Measurements from ENCODE around the gene BICDL2.
A peak's percentile ranks its signal among the peaks of the same experiment; 100 is the strongest.

The BICDL2 gene

GRCh38 chr16:3017794-3018506 is 18.8 kb downstream of the BICDL2 start, which contains the start of gene CLDN6:
Gene CLDN6 (minus strand): TSS chr16:3018183. CDS start chr16:3016021, 2,162 bp downstream.
- peaks cover 18% of the 10 kb centered on the region for H3K4me1 ChIP-seq (ENCODE audit: control insufficient read depth, insufficient read depth, low read length)
- H3K4me3 ChIP-seq (ENCODE audit: low read depth, low read length), result no peak within 1 kb of the TSS
- ChIA-PET CTCF (interaction anchor here (1.2 to 2.5 kb wide), 3 partner anchors 10 to 32 kb away, joined by 4 to 20 read pairs (median 5); no protein-coding TSS in a partner anchor), POLR2A (interaction anchor here (11.9 kb wide), 1 partner anchor 13 kb away, joined by 247 read pairs; no protein-coding TSS in a partner anchor)
- no peaks in the 10 kb centered on the region for H3K9me3 ChIP-seq (ENCODE audit: control insufficient read depth, insufficient read depth, low read depth, low read length)
- H3K36me3 ChIP-seq (ENCODE audit: control insufficient read depth in 2 of 2, insufficient read depth in 1 of 2, low read length in 2 of 2), result no peaks in the 10 kb centered on the region
- no peak within 1 kb of the TSS for H3K27ac ChIP-seq (ENCODE audit: extremely low read depth, low read depth, low read length)
- TF ChIP-seq, protein P1, sequence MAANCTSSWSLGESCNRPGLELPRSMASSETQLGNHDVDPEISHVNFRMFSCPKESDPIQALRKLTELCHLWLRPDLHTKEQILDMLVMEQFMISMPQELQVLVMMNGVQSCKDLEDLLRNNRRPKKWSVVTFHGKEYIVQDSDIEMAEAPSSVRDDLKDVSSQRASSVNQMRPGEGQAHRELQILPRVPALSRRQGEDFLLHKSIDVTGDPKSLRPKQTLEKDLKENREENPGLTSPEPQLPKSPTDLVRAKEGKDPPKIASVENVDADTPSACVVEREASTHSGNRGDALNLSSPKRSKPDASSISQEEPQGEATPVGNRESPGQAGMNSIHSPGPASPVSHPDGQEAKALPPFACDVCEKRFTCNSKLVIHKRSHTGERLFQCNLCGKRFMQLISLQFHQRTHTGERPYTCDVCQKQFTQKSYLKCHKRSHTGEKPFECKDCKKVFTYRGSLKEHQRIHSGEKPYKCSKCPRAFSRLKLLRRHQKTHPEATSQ (tag by site-specific recombination; IDR thresholded peaks at IDR 0.05), result no peak
- TF ChIP-seq ZNF692 (tag by site-specific recombination; IDR thresholded peaks at IDR 0.05), result peak; percentile 39; the same call in 1 of the 2 replicates

GRCh38 chr16:3017344-3017743 is 19.4 kb downstream of the BICDL2 start:
- no peak overlapping the region for H3K27ac ChIP-seq (ENCODE audit: extremely low read depth, low read depth, low read length)
- TF ChIP-seq ZNF837 (tag by site-specific recombination; IDR thresholded peaks at IDR 0.05), result no peak
- TF ChIP-seq ZNF48 (tag by site-specific recombination; IDR thresholded peaks at IDR 0.05), result no peak
- TF ChIP-seq ZNF2 (tag by site-specific recombination; IDR thresholded peaks at IDR 0.05), result no peak
- TF ChIP-seq PRDM1 (tag by site-specific recombination; IDR thresholded peaks at IDR 0.05), result no peak
- TF ChIP-seq ZIC2 (tag by site-specific recombination; IDR thresholded peaks at IDR 0.05), result no peak
- no peak for TF ChIP-seq ZNF777 (tag by site-specific recombination; IDR thresholded peaks at IDR 0.05; ENCODE audit: borderline replicate concordance)
- TF ChIP-seq ZNF664 (tag by site-specific recombination; IDR thresholded peaks at IDR 0.05), result no peak
- TF ChIP-seq, protein P2, sequence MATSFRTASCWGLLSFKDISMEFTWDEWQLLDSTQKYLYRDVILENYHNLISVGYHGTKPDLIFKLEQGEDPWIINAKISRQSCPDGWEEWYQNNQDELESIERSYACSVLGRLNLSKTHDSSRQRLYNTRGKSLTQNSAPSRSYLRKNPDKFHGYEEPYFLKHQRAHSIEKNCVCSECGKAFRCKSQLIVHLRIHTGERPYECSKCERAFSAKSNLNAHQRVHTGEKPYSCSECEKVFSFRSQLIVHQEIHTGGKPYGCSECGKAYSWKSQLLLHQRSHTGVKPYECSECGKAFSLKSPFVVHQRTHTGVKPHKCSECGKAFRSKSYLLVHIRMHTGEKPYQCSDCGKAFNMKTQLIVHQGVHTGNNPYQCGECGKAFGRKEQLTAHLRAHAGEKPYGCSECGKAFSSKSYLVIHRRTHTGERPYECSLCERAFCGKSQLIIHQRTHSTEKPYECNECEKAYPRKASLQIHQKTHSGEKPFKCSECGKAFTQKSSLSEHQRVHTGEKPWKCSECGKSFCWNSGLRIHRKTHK (tag by site-specific recombination; IDR thresholded peaks at IDR 0.05), result no peak
- TF ChIP-seq, protein P3, sequence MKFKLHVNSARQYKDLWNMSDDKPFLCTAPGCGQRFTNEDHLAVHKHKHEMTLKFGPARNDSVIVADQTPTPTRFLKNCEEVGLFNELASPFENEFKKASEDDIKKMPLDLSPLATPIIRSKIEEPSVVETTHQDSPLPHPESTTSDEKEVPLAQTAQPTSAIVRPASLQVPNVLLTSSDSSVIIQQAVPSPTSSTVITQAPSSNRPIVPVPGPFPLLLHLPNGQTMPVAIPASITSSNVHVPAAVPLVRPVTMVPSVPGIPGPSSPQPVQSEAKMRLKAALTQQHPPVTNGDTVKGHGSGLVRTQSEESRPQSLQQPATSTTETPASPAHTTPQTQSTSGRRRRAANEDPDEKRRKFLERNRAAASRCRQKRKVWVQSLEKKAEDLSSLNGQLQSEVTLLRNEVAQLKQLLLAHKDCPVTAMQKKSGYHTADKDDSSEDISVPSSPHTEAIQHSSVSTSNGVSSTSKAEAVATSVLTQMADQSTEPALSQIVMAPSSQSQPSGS (tag by site-specific recombination; IDR thresholded peaks at IDR 0.05; ENCODE audit: low read depth), result no peak
- no peak for TF ChIP-seq ZNF639 (tag by site-specific recombination; IDR thresholded peaks at IDR 0.05)
- no peak for TF ChIP-seq RBAK (tag by site-specific recombination; IDR thresholded peaks at IDR 0.05)
- TF ChIP-seq ZBTB1 (tag by site-specific recombination; IDR thresholded peaks at IDR 0.05), result no peak
- TF ChIP-seq ZNF843 (tag by site-specific recombination; IDR thresholded peaks at IDR 0.05), result no peak
- no peak for TF ChIP-seq SALL2 (tag by site-specific recombination; IDR thresholded peaks at IDR 0.05; ENCODE audit: borderline replicate concordance)
- no peak for TF ChIP-seq REPIN1 (tag by site-specific recombination; IDR thresholded peaks at IDR 0.05; ENCODE audit: low read depth)
- TF ChIP-seq ZNF585B (tag by site-specific recombination; IDR thresholded peaks at IDR 0.05), result no peak
- TF ChIP-seq GFI1B (tag by site-specific recombination; IDR thresholded peaks at IDR 0.05), result no peak
- no peaks in the 10 kb centered on the region for H3K9me3 ChIP-seq (ENCODE audit: control insufficient read depth, insufficient read depth, low read depth, low read length)
- ChIA-PET POLR2A (no interaction called here), CTCF (no interaction called here)
- H3K4me1 ChIP-seq (ENCODE audit: control insufficient read depth, insufficient read depth, low read length), result peaks cover 12% of the 10 kb centered on the region
- H3K36me3 ChIP-seq (ENCODE audit: control insufficient read depth in 2 of 2, insufficient read depth in 1 of 2, low read length in 2 of 2), result no peaks in the 10 kb centered on the region
- no peak overlapping the region for H3K4me3 ChIP-seq (ENCODE audit: low read depth, low read length)

Data from HEK293 (cell line).